ENCODE results near the gene SMIM38.

The SMIM38 gene

GRCh38 chr11:69204941-69205742 lies 49.4 kb downstream of the SMIM38 start:
- no peak for DNase-seq (ENCODE audit: low read depth)
- TF ChIP-seq, protein P1, sequence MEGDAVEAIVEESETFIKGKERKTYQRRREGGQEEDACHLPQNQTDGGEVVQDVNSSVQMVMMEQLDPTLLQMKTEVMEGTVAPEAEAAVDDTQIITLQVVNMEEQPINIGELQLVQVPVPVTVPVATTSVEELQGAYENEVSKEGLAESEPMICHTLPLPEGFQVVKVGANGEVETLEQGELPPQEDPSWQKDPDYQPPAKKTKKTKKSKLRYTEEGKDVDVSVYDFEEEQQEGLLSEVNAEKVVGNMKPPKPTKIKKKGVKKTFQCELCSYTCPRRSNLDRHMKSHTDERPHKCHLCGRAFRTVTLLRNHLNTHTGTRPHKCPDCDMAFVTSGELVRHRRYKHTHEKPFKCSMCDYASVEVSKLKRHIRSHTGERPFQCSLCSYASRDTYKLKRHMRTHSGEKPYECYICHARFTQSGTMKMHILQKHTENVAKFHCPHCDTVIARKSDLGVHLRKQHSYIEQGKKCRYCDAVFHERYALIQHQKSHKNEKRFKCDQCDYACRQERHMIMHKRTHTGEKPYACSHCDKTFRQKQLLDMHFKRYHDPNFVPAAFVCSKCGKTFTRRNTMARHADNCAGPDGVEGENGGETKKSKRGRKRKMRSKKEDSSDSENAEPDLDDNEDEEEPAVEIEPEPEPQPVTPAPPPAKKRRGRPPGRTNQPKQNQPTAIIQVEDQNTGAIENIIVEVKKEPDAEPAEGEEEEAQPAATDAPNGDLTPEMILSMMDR (conservative IDR thresholded peaks at IDR 0.05; ENCODE audit: control insufficient read depth, insufficient read depth, low read depth, low read length): no peak
- no peak overlapping the region for H3K4me3 ChIP-seq (ENCODE audit: control insufficient read depth, low read depth, low read length)
